Uterus (tissue), 2 donors: Measurements from ENCODE around the gene PRKAG2.

Source experiments
- POLR2A ChIP-seq, 2 donors: fragments of 450-650 bp; IDR thresholded peaks; one replicate each; pipeline ENCODE4 v1.6.1; 2016; ENCODE audit warnings: antibody characterized with exemption in 2 of 2, mild to moderate bottlenecking in 1 of 2, moderate library complexity in 1 of 2
- TF ChIP-seq, protein P1 (sequence below), 4 experiments: fragments of 200-600 bp in 2 of 4; fragments of 450-650 bp in 2 of 4; sonication (generic) in 2 of 4; IDR thresholded peaks; one replicate each; pipeline ENCODE4 v1.5.1; 2016 to 2019; ENCODE audit warnings: antibody characterized with exemption in 4 of 4, mild to moderate bottlenecking in 2 of 4, moderate library complexity in 1 of 4

DNA sequence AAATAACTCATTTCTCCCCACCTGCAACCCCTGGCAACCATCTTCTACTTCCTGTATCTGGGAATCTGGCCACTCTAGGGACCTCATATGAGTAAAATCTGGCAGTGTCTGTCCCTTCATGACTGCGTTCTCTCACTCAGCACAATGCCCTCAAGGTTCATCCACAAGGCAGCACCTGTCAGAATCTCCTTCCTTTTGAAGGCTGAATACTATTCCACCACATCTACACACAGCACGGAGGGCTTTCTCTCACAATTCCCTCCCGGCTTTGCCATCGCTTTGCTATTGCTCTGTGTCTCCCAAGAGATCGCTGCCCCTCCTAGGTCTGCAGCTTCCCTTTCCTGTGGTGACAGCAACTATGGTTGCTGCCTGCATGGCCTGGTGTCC, 182.5 kb downstream of the PRKAG2 start:
- TF ChIP-seq, protein P1, sequence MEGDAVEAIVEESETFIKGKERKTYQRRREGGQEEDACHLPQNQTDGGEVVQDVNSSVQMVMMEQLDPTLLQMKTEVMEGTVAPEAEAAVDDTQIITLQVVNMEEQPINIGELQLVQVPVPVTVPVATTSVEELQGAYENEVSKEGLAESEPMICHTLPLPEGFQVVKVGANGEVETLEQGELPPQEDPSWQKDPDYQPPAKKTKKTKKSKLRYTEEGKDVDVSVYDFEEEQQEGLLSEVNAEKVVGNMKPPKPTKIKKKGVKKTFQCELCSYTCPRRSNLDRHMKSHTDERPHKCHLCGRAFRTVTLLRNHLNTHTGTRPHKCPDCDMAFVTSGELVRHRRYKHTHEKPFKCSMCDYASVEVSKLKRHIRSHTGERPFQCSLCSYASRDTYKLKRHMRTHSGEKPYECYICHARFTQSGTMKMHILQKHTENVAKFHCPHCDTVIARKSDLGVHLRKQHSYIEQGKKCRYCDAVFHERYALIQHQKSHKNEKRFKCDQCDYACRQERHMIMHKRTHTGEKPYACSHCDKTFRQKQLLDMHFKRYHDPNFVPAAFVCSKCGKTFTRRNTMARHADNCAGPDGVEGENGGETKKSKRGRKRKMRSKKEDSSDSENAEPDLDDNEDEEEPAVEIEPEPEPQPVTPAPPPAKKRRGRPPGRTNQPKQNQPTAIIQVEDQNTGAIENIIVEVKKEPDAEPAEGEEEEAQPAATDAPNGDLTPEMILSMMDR (IDR thresholded peaks at IDR 0.05), result no peak
- TF ChIP-seq POLR2A (IDR thresholded peaks at IDR 0.05), result no peak
